Caco-2 (cell line): Measurements from ENCODE around the gene ZNF205. TPM values are rescaled to one million over a fixed set of nuclear protein-coding genes. Genes with fewer than 3 reads are reported as not detected.

ENCODE experiments used
- BruUV-seq: library from RNA; stranded (reverse); fragments of 400-500 nt; replicated peaks from 2 replicates; lab custom pipeline; 2021; lab: Mats Ljungman, UMichigan
- CTCF ChIA-PET: fragments of 300-600 bp; sonication (Branson Sonifier 250); formaldehyde crosslinking; loops from one replicate; lab custom pipeline; 2022; ENCODE audit warnings: antibody characterized with exemption; lab: Charles Lee
- POLR2A ChIA-PET: fragments of 300-600 bp; sonication (Branson Sonifier 250); formaldehyde crosslinking; loops from one replicate; lab custom pipeline; 2022; ENCODE audit warnings: antibody characterized with exemption; lab: Charles Lee
- DNase-seq, 2 experiments: peaks; one replicate each; pipeline versions ENCODE4 v3.0.0 to v3.0.0-alpha.2; 2020 to 2022
- H3K27me3 ChIP-seq: replicated peaks from 2 replicates; pipeline ENCODE4 v1.6.0; 2011; ENCODE audit warnings: low read length; ENCODE audit not compliant: control insufficient read depth, insufficient read depth
- H3K36me3 ChIP-seq: 2 replicates; pipeline ENCODE4 v1.5.1; 2011; ENCODE audit warnings: low read length; ENCODE audit not compliant: control insufficient read depth, insufficient read depth
- H3K4me1 ChIP-seq: fragments of 250-450 bp; sonication (Bioruptor Pico); 2 replicates; pipeline ENCODE4 v1.5.1; 2020; ENCODE audit warnings: mild to moderate bottlenecking
- H3K4me3 ChIP-seq: 2 replicates; pipeline ENCODE4 v1.5.1; 2011; ENCODE audit warnings: low read depth, mild to moderate bottlenecking, control low read depth, low read length
- H3K9me3 ChIP-seq: fragments of 250-450 bp; sonication (Bioruptor Pico); 2 replicates; pipeline ENCODE4 v1.5.1; 2020; ENCODE audit warnings: mild to moderate bottlenecking, moderate library complexity
- H3K27ac Mint-ChIP-seq: one replicate; pipeline ENCODE4 v1.8.0; 2022; ENCODE audit warnings: mixed read lengths; ENCODE audit not compliant: unreplicated experiment
- H3K27me3 Mint-ChIP-seq: one replicate; pipeline ENCODE4 v1.8.0; 2022; ENCODE audit warnings: mixed read lengths; ENCODE audit not compliant: insufficient read depth, unreplicated experiment
- H3K36me3 Mint-ChIP-seq: one replicate; pipeline ENCODE4 v1.8.0; 2022; ENCODE audit warnings: mild to moderate bottlenecking, mixed read lengths; ENCODE audit not compliant: insufficient read depth, unreplicated experiment
- H3K4me1 Mint-ChIP-seq: one replicate; pipeline ENCODE4 v1.8.0; 2022; ENCODE audit warnings: low read depth, mixed read lengths; ENCODE audit not compliant: unreplicated experiment
- H3K4me3 Mint-ChIP-seq: one replicate; pipeline ENCODE4 v1.8.0; 2022; ENCODE audit warnings: mild to moderate bottlenecking, moderate library complexity, mixed read lengths; ENCODE audit not compliant: unreplicated experiment
- H3K9me3 Mint-ChIP-seq: one replicate; pipeline ENCODE4 v1.8.0; 2022; ENCODE audit warnings: mixed read lengths; ENCODE audit not compliant: unreplicated experiment
- intact Hi-C: fragments of 100-400 bp; cut with micrococcal nuclease; formaldehyde crosslinking; loops from one replicate; pipeline ENCODE4 v1.10.0; 2022; ENCODE audit not compliant: unreplicated experiment
- total RNA-seq: library from RNA; stranded (reverse); gene quantifications from 2 replicates; pipeline ENCODE4 v1.2.3, GENCODE V29; 2022
- TF ChIP-seq, protein P1 (sequence below), 2 experiments: fragments of 200-600 bp in 1 of 2; IDR thresholded peaks; 1 replicate in 1 of 2; 2 replicates in 1 of 2; pipeline versions ENCODE4 v1.5.1 to v1.8.0; 2011 to 2022; ENCODE audit warnings: antibody characterized with exemption in 1 of 2, control low read depth in 1 of 2, inconsistent platforms in 1 of 2, low read depth in 1 of 2, low read length in 1 of 2, mild to moderate bottlenecking in 1 of 2, moderate library complexity in 1 of 2; ENCODE audit not compliant: insufficient read depth in 1 of 2, severe bottlenecking in 1 of 2, unreplicated experiment in 1 of 2

ZNF205 gene
- total RNA-seq, 1 experiment from 2014 or later = 13.5 TPM

DNA sequence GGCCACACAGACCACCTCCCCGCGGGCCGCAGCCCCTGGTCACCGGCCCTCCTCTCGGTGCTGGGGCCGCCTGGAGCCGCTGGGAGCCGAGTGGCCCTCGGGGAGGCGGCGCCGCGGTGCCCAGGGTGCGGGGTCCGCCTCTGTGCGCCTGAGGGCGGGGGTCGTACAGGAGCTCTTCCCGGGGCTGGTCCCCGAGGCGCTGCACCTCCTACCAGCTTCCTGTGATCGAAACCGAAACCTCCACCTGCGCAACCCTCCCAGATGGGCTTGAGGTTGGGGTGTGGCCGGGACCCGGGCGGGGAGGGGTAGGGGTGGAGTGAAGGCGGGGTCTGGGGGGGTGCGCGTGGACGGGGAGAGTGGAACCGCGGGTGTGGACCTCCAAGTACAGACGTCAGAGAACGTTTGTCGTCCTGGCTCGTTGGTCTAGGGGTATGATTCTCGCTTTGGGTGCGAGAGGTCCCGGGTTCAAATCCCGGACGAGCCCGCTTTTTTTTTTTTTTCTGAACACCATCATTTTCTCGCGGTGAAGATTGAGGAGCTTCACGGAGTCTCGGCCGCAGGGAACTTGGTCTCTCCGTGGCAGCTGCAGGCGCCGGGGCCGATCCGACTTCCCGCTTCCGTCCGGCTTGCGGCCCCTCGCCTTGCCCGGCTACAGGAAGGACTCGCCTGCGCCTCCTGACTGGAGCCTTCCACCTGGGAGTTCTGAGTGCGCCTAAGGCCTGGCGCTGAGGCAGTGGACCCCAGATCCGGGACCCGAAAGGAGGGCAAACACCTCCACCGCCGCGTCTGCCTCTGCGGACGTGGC is 46.3 kb downstream of the ZNF205 start:
- Mint-ChIP-seq H3K4me3 (peak overlapping the region; percentile 93), H3K36me3 (peaks cover 35% of the 10 kb centered on the region), H3K27me3 (no peaks in the 10 kb centered on the region), H3K27ac (peak overlapping the region; percentile 91), H3K9me3 (no peaks in the 10 kb centered on the region), H3K4me1 (no peaks in the 10 kb centered on the region)
- peak overlapping the region; percentile 49 for H3K4me3 ChIP-seq
- no peaks in the 10 kb centered on the region for H3K4me1 ChIP-seq
- H3K27me3 ChIP-seq = no peaks in the 10 kb centered on the region
- CTCF ChIA-PET = interaction anchor here (0.5 to 2.0 kb wide), 12 partner anchors 9 to 376 kb away, joined by 3 to 16 read pairs (median 4); no protein-coding TSS in a partner anchor
- H3K36me3 ChIP-seq = no peaks in the 10 kb centered on the region
- no TSS peak for BruUV-seq
- POLR2A ChIA-PET = interaction anchor here (0.6 to 1.4 kb wide), 13 partner anchors 8 to 1257 kb away, joined by 3 to 5 read pairs (median 3); partner anchors contain the start of genes NAA60, ZNF213, ZNF597 and ZSCAN32
- intact Hi-C loops = loop anchor here (1.0 kb wide), 1 partner anchor 8 kb away; no protein-coding TSS in a partner anchor
- H3K9me3 ChIP-seq = no peaks in the 10 kb centered on the region
- peak; percentile 92 to 96 for DNase-seq
- TF ChIP-seq, protein P1, sequence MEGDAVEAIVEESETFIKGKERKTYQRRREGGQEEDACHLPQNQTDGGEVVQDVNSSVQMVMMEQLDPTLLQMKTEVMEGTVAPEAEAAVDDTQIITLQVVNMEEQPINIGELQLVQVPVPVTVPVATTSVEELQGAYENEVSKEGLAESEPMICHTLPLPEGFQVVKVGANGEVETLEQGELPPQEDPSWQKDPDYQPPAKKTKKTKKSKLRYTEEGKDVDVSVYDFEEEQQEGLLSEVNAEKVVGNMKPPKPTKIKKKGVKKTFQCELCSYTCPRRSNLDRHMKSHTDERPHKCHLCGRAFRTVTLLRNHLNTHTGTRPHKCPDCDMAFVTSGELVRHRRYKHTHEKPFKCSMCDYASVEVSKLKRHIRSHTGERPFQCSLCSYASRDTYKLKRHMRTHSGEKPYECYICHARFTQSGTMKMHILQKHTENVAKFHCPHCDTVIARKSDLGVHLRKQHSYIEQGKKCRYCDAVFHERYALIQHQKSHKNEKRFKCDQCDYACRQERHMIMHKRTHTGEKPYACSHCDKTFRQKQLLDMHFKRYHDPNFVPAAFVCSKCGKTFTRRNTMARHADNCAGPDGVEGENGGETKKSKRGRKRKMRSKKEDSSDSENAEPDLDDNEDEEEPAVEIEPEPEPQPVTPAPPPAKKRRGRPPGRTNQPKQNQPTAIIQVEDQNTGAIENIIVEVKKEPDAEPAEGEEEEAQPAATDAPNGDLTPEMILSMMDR (IDR thresholded peaks at IDR 0.05; ENCODE audit: insufficient read depth in 1 of 2, low read depth in 1 of 2, low read length in 1 of 2, severe bottlenecking in 1 of 2, unreplicated experiment in 1 of 2) = no peak

DNA sequence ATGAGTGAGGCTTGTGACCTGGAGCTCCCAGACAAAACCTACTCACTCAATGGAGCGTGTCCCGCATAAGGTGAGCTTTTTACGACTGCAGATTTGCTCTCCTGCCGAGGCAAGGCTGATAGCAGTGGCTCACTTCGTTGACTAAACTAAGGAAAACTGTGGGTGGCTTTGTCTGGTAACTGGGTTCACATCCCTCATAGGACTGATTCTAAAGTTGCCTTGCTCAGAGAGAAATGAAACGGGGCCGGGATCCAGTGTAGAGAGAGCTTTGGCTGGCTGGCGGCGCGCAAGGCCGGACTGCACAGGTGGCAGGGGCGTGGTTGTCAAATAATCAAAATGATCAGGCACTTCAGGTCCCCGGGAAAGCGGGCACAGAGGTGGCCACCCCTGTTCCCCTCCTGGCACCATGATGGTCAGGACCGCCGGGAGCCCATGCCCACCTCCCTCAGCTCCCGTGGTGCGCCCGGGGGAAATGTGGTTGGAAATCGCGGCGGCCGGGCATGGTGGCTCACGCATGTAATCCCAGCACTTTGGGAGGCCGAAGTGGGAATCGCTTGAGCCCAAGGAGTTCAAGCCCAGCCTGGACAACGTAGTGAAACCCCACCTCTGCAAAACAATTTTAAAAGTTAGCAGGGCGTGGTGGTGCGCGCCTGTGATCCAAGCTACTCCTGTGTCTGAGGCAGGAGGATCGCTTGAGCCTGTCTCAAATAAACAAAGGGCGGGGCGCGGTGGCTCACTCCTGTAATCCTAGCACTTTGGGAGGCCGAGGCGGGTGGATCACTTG is 49.0 kb downstream of the ZNF205 start:
- ChIA-PET CTCF (interaction anchor here (1.1 to 1.2 kb wide), 3 partner anchors 9 to 27 kb away, joined by 5 to 7 read pairs (median 6); partner anchors contain the start of gene ZNF213), POLR2A (interaction anchor here (0.8 kb wide), 1 partner anchor 27 kb away, joined by 4 read pairs; the partner anchor contains the start of gene ZNF213)
- Mint-ChIP-seq H3K27ac (peak overlapping the region; percentile 22), H3K4me1 (peaks cover 7% of the 10 kb centered on the region), H3K36me3 (peaks cover 41% of the 10 kb centered on the region), H3K4me3 (peak overlapping the region; percentile 63), H3K27me3 (no peaks in the 10 kb centered on the region), H3K9me3 (no peaks in the 10 kb centered on the region)
- intact Hi-C loops = no loop called here
- Histone ChIP-seq H3K27me3 (no peaks in the 10 kb centered on the region), H3K4me1 (0 out of 2 replicates have a peak, but pooled peaks cover 4% of the 10 kb centered on the region), H3K4me3 (no peak overlapping the region), H3K36me3 (no peaks in the 10 kb centered on the region), H3K9me3 (no peaks in the 10 kb centered on the region)
- peak in 1 of 2 experiments; percentile 30 for DNase-seq
- BruUV-seq = no TSS peak
- TF ChIP-seq, protein P1 (IDR thresholded peaks at IDR 0.05; ENCODE audit: insufficient read depth in 1 of 2, low read depth in 1 of 2, low read length in 1 of 2, severe bottlenecking in 1 of 2, unreplicated experiment in 1 of 2) = no peak
